Measurements from ENCODE around the gene DPH5.
"Not testable (repeated sequence)": the region's sequence is repeated elsewhere in the genome, so short reads cannot be mapped to it uniquely, and the experiment has no call there.

The DPH5 gene

GRCh38 chr1:101025657-101026429, at the start of gene DPH5:
Gene DPH5 (minus strand): TSS chr1:101025784. CDS start chr1:101025443, 341 bp downstream.
- DNase-seq (ENCODE audit: low read depth, low spot score): peak; percentile 52

GRCh38 chr1:101073836-101074235, 48.3 kb upstream of the DPH5 start:
- DNase-seq (ENCODE audit: low read depth, low spot score): no peak

- DNase-seq (ENCODE audit: low read depth, low spot score): no peak
Observed at GRCh38 chr1:101071470-101071891, 45.9 kb upstream of the DPH5 start.

GRCh38 chr1:101069158-101069557, 43.6 kb upstream of the DPH5 start:
- DNase-seq (ENCODE audit: low read depth, low spot score): no peak

GRCh38 chr1:101066937-101067335, 41.4 kb upstream of the DPH5 start:
- DNase-seq (ENCODE audit: low read depth, low spot score): not testable (repeated sequence)

- DNase-seq (ENCODE audit: low read depth, low spot score): no peak
Observed at GRCh38 chr1:101066260-101066936, 40.8 kb upstream of the DPH5 start.

- no peak for DNase-seq (ENCODE audit: low read depth, low spot score)
Observed at GRCh38 chr1:101065575-101065974, 40.0 kb upstream of the DPH5 start.

- DNase-seq (ENCODE audit: low read depth, low spot score): no peak
Observed at GRCh38 chr1:101064697-101065096, 39.1 kb upstream of the DPH5 start.

- no peak for DNase-seq (ENCODE audit: low read depth, low spot score)
Observed at GRCh38 chr1:101060992-101061391, 35.4 kb upstream of the DPH5 start.

- no peak for DNase-seq (ENCODE audit: low read depth, low spot score)
Observed at GRCh38 chr1:101059945-101060542, 34.5 kb upstream of the DPH5 start.

- no peak for DNase-seq (ENCODE audit: low read depth, low spot score)
Observed at GRCh38 chr1:101055623-101056022, 30.0 kb upstream of the DPH5 start.

GRCh38 chr1:101051688-101052638, 26.4 kb upstream of the DPH5 start:
- DNase-seq (ENCODE audit: low read depth, low spot score): no peak

GRCh38 chr1:101050869-101051268, 25.3 kb upstream of the DPH5 start:
- no peak for DNase-seq (ENCODE audit: low read depth, low spot score)

- no peak for DNase-seq (ENCODE audit: low read depth, low spot score)
Observed at GRCh38 chr1:101044749-101045148, 19.2 kb upstream of the DPH5 start.

GRCh38 chr1:101044259-101044658, 18.7 kb upstream of the DPH5 start:
- DNase-seq (ENCODE audit: low read depth, low spot score): no peak

- DNase-seq (ENCODE audit: low read depth, low spot score): no peak
Observed at GRCh38 chr1:101043776-101044175, 18.2 kb upstream of the DPH5 start.

GRCh38 chr1:101041300-101041699, 15.7 kb upstream of the DPH5 start:
- no peak for DNase-seq (ENCODE audit: low read depth, low spot score)

GRCh38 chr1:101040666-101041065, 15.1 kb upstream of the DPH5 start:
- no peak for DNase-seq (ENCODE audit: low read depth, low spot score)

GRCh38 chr1:101039245-101039644, 13.7 kb upstream of the DPH5 start:
- no peak for DNase-seq (ENCODE audit: low read depth, low spot score)

GRCh38 chr1:101037316-101037715, 11.7 kb upstream of the DPH5 start:
- no peak for DNase-seq (ENCODE audit: low read depth, low spot score)

- no peak for DNase-seq (ENCODE audit: low read depth, low spot score)
Observed at GRCh38 chr1:101033017-101033416, 7.4 kb upstream of the DPH5 start.

- DNase-seq (ENCODE audit: low read depth, low spot score): not testable (repeated sequence)
Observed at GRCh38 chr1:101032129-101032528, 6.5 kb upstream of the DPH5 start.

All from iPS DF 19.7 (cell line).